Choroid plexus epithelial cell (primary cell): ENCODE data around the gene GMDS.

Source experiments
- DNase-seq: peaks from one replicate; pipeline ENCODE4 v3.0.0-alpha.2; 2010; ENCODE audit warnings: low read depth
- H3K4me3 ChIP-seq: 2 replicates; pipeline ENCODE4 v1.5.1; 2011; ENCODE audit warnings: low read depth, mild to moderate bottlenecking, control low read depth, low read length, moderate library complexity
- TF ChIP-seq, protein P1 (sequence below): conservative IDR thresholded peaks from 2 replicates; pipeline ENCODE4 v1.5.1; 2011; ENCODE audit warnings: low read depth, mild to moderate bottlenecking, control low read depth, inconsistent platforms, low read length, moderate library complexity

Gene GMDS

DNA sequence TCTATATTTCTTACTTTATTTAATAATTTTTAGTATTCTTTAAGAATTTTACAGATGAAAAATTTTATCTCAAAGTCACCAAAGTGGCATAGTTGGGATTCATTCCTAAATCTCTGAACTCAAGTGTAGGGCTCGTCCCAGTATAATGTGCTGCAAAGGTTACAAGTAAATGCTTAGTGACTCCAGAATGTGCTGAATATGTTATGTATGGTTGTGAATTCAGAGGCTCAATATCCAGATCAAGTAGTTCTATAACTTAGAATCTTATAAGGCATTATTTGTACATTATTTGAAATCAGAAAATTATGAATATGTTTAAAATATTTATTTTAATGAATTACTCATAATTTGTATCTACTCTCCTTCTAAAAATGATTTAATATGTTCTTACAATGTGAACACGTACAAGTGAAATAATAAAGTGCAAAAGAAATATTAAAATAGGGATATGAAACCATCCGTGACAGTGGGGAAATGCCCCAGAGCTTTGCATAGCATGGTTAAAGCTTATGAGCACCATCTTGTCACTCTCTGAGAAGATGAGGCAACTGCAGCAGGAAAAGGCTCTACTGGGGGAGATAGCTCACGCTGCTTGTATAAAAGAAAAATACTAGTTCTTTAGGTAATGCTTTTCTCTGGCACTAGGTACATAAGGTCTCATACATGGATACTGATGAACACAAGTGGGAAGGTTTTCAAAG, 376.7 kb downstream of the GMDS start:
- TF ChIP-seq, protein P1, sequence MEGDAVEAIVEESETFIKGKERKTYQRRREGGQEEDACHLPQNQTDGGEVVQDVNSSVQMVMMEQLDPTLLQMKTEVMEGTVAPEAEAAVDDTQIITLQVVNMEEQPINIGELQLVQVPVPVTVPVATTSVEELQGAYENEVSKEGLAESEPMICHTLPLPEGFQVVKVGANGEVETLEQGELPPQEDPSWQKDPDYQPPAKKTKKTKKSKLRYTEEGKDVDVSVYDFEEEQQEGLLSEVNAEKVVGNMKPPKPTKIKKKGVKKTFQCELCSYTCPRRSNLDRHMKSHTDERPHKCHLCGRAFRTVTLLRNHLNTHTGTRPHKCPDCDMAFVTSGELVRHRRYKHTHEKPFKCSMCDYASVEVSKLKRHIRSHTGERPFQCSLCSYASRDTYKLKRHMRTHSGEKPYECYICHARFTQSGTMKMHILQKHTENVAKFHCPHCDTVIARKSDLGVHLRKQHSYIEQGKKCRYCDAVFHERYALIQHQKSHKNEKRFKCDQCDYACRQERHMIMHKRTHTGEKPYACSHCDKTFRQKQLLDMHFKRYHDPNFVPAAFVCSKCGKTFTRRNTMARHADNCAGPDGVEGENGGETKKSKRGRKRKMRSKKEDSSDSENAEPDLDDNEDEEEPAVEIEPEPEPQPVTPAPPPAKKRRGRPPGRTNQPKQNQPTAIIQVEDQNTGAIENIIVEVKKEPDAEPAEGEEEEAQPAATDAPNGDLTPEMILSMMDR, result no peak
- DNase-seq, result no peak
- no peak overlapping the region for H3K4me3 ChIP-seq

DNA sequence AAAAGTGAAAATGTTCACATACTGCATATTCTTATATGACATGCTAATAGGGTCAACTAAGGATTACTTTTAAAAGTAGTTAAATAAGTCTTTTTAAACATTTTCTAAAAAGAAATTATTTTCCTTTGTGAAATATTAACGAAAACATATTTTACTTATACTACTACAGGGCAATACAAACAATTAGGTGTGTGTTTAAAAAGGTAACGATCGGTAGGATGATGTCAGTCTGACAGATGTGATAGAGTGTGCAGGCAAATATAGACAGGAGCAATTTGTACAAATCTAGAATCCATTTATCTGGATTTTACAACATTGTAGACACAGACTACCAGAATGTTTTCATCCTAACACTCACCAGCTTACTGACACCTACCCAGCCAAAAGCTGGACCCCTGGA, 378.2 kb downstream of the GMDS start:
- no peak overlapping the region for H3K4me3 ChIP-seq
- no peak for DNase-seq
- TF ChIP-seq, protein P1, result no peak

DNA sequence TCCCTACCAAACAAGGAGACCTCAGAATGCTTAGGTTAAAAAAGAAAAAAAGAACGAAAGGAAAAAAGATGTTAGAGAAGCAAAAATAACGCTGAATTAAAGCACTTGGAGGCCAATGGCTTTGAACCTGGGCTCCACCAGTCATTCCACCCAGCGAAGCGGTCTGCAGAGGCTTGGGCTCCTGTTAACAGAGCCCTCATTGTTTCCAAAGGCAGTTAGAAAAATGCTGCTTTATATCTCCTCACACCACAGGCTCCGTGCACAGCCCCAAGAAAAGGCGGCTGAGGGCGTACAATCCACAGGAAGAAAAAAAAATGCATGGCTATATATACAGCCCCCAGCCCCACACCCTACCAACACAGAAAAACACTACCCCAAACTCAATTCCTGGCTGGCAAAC, 379.8 kb downstream of the GMDS start:
- H3K4me3 ChIP-seq, result no peak overlapping the region
- TF ChIP-seq, protein P1, result no peak
- no peak for DNase-seq

DNA sequence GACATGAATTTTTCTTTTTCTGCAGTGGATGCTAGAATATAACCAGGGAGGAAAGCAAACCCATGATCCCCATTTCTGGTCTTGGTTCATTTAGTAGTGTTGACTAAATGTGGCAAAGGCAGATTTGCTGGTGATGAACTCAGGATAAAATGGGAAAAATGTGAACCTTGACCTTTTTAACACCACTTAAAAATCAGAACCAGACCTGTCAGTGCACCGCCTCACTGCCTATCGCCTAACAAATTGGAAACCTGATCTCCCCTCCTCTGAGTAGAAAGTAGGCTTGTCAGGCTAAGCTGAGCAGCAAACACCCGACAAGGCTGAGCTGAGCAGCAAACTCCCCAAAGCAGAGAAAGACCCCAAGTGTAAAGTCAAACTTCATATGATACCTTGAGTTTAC, 380.9 kb downstream of the GMDS start:
- DNase-seq, result peak; percentile 37
- H3K4me3 ChIP-seq, result peak overlapping the region; percentile 6
- TF ChIP-seq, protein P1, result no peak

DNA sequence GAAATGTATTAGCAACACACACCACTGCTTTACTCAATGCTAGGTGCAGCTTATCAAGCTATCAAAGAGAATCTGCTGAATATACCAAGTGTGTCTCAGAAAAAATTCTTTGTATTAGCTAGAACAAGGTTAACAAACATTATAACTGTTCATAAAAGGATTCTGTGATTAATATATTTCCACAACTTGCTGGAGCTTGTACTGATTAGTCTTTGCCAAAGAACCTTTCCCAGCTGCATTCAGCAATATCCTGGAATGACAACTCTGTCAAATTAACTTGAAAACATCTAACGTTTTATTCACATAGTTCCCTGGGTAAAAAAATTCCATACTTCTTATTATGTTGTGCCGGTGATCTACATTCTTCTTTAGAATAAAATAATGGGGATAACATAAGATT, 383.0 kb downstream of the GMDS start:
- DNase-seq, result no peak
- TF ChIP-seq, protein P1, result no peak

DNA sequence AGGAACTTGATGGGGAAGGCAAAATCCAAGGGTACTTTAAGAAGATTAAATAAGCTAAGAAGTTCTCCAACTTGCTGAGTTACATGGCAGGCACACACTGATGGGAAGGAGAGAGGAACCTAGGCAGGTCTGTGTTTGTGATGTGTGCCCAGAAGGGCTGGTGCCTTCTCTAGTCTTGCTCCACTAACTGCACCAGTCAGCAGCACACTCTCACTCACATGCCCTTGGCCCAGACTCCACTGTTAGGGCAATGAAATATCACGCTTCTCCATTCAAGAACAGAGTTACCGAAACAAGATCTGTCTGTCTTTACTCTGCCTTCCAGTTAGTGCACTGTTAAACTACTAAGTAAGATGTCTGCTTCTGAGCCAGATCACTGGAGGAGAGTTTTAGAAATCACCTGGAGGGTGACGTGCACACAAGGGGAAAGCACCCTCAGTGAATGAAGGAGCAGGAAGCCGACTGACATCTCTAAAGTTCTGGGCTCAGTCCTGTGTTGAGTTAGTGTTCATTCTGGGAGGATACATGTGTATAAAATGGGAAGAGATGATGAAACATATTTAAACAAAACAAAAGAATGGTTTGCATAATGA, 384.6 kb downstream of the GMDS start:
- H3K4me3 ChIP-seq, result no peak overlapping the region
- TF ChIP-seq, protein P1, result no peak
- no peak for DNase-seq

More for the DNA sequence above, 383.0 kb downstream of the GMDS start:
- no peak overlapping the region for H3K4me3 ChIP-seq

DNA sequence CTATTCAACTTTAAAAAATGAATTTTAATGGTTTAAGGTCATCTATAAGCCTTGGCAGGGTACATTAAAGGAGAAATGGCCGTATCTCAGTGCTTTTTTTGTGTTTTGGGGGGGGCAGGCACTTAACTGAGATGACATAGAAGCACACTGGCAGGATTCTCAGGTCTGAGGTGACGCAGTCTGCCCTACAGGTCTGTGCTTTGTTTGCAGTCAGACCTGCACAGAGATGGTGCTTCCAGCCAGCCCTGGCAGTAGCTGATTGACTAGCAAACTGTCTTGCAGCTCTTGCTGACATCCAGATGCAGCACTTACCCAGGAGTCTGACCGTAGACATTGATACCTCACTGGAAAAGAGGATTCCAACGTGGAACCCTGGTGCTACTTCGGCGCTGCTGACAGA, 386.5 kb downstream of the GMDS start:
- TF ChIP-seq, protein P1, result no peak
- H3K4me3 ChIP-seq, result no peak overlapping the region
- no peak for DNase-seq
